GM19239 (cell line): ENCODE results near the gene SSH2.
"Not testable (repeated sequence)": the region's sequence is repeated elsewhere in the genome, so short reads cannot be mapped to it uniquely, and the experiment has no call there.

ENCODE experiments used
- DNase-seq: peaks from one replicate; pipeline ENCODE4 v3.0.0; 2011; ENCODE audit warnings: low spot score; ENCODE audit not compliant: insufficient read length
- FAIRE-seq: peaks from 2 replicates; lab custom pipeline; 2011; peaks lifted over from hg19 to GRCh38; lab: Jason Lieb, UNC

Gene SSH2

GRCh38 chr17:29757788-29758187, 172.2 kb downstream of the SSH2 start:
- FAIRE-seq (peak; percentile 87), DNase-seq (no peak)

GRCh38 chr17:29753845-29754439, 176.1 kb downstream of the SSH2 start:
- FAIRE-seq (peak; percentile 70), DNase-seq (no peak)

GRCh38 chr17:29749045-29749825, 180.8 kb downstream of the SSH2 start:
- no peak for FAIRE-seq

DNA sequence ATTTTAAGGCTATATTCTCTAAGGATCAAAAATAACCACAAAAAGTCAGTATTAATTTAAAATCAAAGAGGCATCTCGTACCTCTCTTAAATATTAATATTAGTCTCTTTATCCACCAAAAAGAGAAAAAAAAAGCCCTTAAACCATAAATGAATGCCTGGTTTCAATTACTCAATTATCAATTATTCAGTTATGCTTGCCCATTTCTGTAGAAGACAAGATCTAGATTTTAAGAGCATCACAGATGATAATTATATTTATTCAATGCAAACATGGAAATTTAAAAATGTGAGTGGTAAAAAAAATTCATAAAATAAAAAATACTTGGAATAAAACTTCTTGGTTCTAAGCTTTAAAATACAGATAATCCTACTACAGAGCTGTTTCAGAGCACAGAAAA, 181.6 kb downstream of the SSH2 start:
- DNase-seq: no peak
- no peak for FAIRE-seq

More at GRCh38 chr17:29749045-29749825, 180.8 kb downstream of the SSH2 start:
- no peak for DNase-seq

DNA sequence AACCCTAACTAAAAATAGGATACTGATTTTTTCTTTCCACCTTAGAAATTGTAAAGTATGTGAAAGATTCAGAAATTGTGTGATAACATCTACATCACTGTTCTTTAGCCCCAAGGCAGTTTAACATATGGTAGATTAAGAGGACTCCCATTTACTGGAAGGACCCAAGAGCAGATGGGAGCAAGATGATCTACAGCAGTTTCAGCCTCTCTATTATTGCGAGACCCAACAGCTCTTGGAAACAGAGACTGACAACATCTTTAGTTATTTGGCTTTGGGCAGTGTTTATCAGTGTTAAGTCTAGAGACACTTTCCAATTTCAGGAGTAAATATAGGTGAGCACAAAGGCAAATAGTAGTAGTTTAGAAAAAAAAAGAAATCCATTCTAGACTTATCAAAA, 182.4 kb downstream of the SSH2 start:
- DNase-seq: no peak
- peak; percentile 71 for FAIRE-seq

- FAIRE-seq: no peak
- DNase-seq: no peak
Measured at GRCh38 chr17:29746669-29747068, 183.4 kb downstream of the SSH2 start.

DNA sequence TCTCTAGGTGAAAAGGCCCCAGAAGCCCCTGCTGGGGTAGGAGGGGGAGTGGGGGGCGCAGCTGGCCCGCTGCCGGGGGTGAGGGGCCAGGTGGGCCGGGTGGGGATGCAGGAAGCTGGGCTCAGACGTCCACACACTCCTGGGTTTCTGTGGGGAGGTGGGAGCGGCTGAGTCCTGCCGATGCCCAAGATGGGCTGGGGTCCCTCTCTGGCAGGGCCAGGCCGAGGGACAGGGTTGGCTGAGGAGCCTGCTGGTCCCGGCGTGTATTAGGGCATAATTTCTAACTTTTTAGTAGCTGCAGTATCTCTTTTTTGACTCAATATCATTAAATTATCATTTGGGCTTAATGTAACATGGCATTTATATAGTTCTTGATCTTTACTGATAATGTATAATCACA, 185.9 kb downstream of the SSH2 start:
- FAIRE-seq (no peak), DNase-seq (no peak)

DNA sequence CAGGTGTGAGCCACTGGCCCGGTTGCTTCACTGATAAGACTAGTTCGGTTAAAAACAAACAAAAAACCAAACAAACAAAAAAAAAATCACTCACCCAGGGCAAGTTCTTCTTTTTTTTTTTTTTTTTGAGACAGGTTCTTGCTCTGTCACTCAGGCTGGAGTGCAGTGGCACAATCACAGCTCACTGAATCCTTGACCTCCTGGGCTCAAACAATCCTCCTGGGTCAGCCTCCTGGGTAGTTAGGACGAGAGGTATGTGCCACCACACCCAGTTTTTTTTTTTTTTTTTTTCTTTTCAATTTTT, 187.9 kb downstream of the SSH2 start:
- DNase-seq (no peak), FAIRE-seq (no peak)

DNA sequence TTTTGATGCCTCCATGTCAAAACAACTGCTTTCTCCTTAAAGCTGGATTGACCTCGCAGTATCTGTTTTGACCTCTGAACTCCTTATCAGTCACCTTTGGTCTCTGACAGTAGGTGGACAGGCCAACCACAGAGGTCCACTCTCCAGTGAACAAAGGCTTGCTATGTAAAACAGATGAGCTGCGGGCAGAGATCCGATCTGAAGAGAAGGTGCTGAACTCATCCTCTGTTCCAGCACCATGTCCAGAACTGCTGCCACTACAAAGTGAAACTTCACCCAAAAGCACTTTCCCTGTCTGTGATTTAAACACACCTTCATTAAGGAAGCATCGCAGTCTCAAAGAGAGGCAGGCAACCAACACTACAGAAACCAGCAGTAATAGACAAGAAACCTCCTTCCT, 190.0 kb downstream of the SSH2 start:
- DNase-seq (no peak), FAIRE-seq (no peak)

- DNase-seq (no peak), FAIRE-seq (no peak)
Measured at GRCh38 chr17:29734640-29735039, 195.4 kb downstream of the SSH2 start.

DNA sequence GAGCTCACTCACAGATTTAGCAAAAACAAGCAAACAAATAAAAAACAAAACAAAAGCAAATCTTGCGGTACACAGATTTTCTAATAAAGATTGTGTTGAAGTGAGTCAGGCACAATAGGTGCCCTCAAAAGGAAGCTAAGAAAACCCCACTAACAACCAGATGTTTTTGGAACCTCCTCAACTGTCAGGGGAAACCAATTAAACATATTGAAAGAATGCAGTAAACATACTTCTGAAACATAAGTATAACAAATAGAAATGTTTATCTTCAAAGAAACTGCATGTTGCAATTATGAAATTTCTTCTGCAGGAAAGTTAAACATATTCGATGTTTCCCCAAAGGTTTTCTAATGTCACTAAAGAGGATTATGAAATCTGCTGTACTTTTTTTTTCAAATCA, 196.9 kb downstream of the SSH2 start:
- FAIRE-seq: peak; percentile 14

GRCh38 chr17:29732613-29733012, 197.4 kb downstream of the SSH2 start:
- FAIRE-seq (no peak), DNase-seq (no peak)

More for the DNA sequence above, 196.9 kb downstream of the SSH2 start:
- no peak for DNase-seq

DNA sequence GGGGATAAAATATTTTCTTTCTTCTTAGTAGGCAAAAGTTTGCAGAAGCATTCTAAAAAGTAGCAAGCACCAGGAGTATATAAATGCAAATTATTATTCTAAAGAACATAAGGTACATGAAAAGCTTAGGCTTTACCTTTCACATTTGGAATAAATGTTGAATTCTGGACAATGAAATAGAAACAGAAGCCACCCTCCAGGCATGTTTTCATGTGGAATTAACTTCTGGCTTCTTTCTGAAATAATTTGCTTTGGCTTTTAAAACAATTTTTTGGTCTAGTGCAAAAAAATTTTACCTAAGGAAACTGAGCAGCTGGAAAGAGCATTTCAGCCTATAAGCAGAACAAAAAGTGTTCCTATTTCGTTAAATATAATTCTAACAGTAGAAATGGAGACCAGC, 197.8 kb downstream of the SSH2 start:
- FAIRE-seq (no peak), DNase-seq (no peak)

DNA sequence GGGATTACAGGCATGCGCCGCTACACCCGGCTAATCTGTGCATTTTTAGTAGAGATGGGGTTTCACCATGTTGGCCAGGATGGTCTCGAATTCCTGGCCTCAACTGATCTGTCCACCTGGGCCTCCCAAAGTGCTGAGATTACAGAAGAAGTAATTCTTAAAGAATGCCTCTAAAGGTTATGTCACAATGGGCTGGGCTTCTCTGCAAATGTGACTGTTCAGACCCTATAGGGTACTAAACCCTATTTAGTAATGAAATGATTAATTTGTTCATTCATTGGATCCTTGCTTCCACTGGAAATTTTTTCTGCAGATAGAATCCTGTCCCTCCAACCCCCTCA, 198.5 kb downstream of the SSH2 start:
- FAIRE-seq (no peak), DNase-seq (no peak)

GRCh38 chr17:29728490-29728889, 201.5 kb downstream of the SSH2 start:
- FAIRE-seq (no peak), DNase-seq (no peak)

- DNase-seq (no peak), FAIRE-seq (peak; percentile 74)
Measured at GRCh38 chr17:29726715-29727252, 203.2 kb downstream of the SSH2 start.

GRCh38 chr17:29725408-29725807, 204.6 kb downstream of the SSH2 start:
- FAIRE-seq, DNase-seq: not testable (repeated sequence)

DNA sequence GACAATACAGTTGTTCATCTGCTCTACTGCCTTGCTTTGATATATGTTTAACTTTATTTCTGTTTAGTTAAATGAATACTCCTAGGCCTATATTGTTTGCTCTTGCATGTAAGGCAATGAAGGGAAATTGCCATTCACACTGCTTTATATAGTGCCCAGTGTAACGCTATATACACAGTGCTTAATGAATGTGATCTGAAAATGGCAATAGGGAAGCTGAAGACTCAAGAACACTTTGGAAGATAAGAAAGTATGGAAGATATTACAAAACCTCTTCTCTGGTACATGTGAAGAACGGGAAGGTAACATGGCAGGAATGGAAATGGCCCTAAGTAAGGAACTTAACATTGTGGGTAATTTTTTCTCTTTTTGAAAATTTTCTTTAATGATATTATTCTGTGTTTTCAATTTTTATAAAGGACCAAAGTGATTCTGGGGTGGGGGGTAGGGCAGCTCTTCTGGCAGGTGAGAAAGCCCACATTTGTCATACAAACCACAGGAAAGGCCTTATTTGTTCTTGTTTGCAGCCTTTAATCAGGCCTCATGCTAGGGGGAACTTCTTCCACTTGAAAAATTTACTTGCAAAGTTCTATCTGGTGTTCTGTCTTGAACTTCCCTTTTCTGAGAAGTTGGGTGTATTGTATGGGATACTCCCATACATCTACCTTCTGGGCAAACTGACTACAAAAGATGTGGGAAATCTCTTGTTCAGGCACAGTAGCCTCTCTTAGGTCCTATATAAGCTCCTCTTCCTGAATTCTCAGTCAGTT, 206.6 kb downstream of the SSH2 start:
- FAIRE-seq (no peak), DNase-seq (no peak)

- FAIRE-seq (peak; percentile 99), DNase-seq (peak; percentile 45)
Measured at GRCh38 chr17:29722411-29723198, 207.4 kb downstream of the SSH2 start.

DNA sequence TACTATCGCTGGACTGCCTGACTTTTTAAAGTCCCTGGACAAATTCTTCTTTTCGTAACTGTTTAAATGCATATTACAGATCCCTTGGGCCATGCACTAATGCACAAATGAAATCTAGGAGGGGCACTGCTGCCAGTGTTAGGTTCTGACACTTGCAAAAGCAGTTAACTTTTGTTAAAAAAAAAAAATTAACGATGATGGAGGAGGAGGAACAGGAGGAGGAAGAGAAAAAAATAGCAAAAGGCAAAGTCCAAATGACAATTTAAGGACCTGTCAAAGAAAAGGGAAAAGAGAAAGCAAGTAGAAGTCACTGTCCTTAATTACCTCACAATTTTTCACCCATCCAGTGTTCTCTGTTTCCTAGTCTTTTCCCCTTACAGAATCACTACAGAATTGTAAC, 209.5 kb downstream of the SSH2 start:
- DNase-seq (no peak), FAIRE-seq (peak; percentile 66)
